Liver (tissue), 9 donors: ENCODE data around the gene RXRB. TPM values are rescaled to one million over a fixed set of nuclear protein-coding genes. Genes with fewer than 3 reads are reported as not detected.

Experiments
- DNase-seq: peaks from one replicate; pipeline ENCODE4 v3.0.0-alpha.2; 2017; ENCODE audit warnings: low spot score
- H3K27ac ChIP-seq, 2 donors: one replicate each; pipeline ENCODE4 v1.7.0; 2013; ENCODE audit warnings: inconsistent platforms in 2 of 2, low read length in 2 of 2, control low read depth in 1 of 2, low read depth in 1 of 2, mild to moderate bottlenecking in 1 of 2
- H3K27me3 ChIP-seq, 4 donors: one replicate each; pipeline versions ENCODE4 v1.6.1 to v1.7.0; 2013; ENCODE audit warnings: low read length in 3 of 4, inconsistent platforms in 1 of 4, mild to moderate bottlenecking in 1 of 4, moderate library complexity in 1 of 4; ENCODE audit not compliant: control insufficient read depth in 4 of 4, insufficient read depth in 4 of 4
- H3K36me3 ChIP-seq, 4 donors: one replicate each; pipeline versions ENCODE4 v1.6.1 to v1.7.0; 2013; ENCODE audit warnings: low read length in 3 of 4, mild to moderate bottlenecking in 3 of 4, low read depth in 1 of 4, moderate library complexity in 1 of 4; ENCODE audit not compliant: control insufficient read depth in 4 of 4, insufficient read depth in 3 of 4
- H3K4me1 ChIP-seq, 4 donors: one replicate each; pipeline versions ENCODE4 v1.6.1 to v1.7.0; 2013; ENCODE audit warnings: low read length in 3 of 4, mild to moderate bottlenecking in 3 of 4, moderate library complexity in 1 of 4; ENCODE audit not compliant: control insufficient read depth in 4 of 4, insufficient read depth in 4 of 4
- H3K4me3 ChIP-seq, 3 donors: one replicate each; pipeline versions ENCODE4 v1.6.1 to v1.7.0; 2013; ENCODE audit warnings: low read length in 3 of 3, control low read depth in 1 of 3, low read depth in 1 of 3, mild to moderate bottlenecking in 1 of 3
- H3K9ac ChIP-seq, 2 donors: one replicate each; pipeline ENCODE4 v1.7.0; 2013; ENCODE audit warnings: low read length in 2 of 2, mild to moderate bottlenecking in 2 of 2, moderate library complexity in 2 of 2, control low read depth in 1 of 2, low read depth in 1 of 2
- H3K9me3 ChIP-seq, 4 donors: one replicate each; pipeline versions ENCODE4 v1.6.1 to v1.7.0; 2013; ENCODE audit warnings: low read length in 3 of 4; ENCODE audit not compliant: control insufficient read depth in 4 of 4
- ATF3 ChIP-seq: IDR thresholded peaks from 2 replicates; pipeline ENCODE4 v1.6.1; 2016; ENCODE audit warnings: antibody characterized with exemption
- FOXA1 ChIP-seq: IDR thresholded peaks from 2 replicates; pipeline ENCODE4 v1.6.1; 2016; ENCODE audit warnings: antibody characterized with exemption
- FOXA2 ChIP-seq: IDR thresholded peaks from 2 replicates; pipeline ENCODE4 v1.6.1; 2016; ENCODE audit warnings: antibody characterized with exemption
- GABPA ChIP-seq, 2 donors: IDR thresholded peaks in 1 of 2; conservative IDR thresholded peaks in 1 of 2; 2 replicates each; pipeline ENCODE4 v1.6.1; 2016; ENCODE audit warnings: antibody characterized with exemption in 2 of 2, mild to moderate bottlenecking in 1 of 2, moderate library complexity in 1 of 2
- HNF4A ChIP-seq, 2 donors: conservative IDR thresholded peaks; 2 replicates each; pipeline ENCODE4 v1.6.1; 2016; ENCODE audit warnings: antibody characterized with exemption in 2 of 2, mild to moderate bottlenecking in 2 of 2
- NR2F2 ChIP-seq: IDR thresholded peaks from 2 replicates; pipeline ENCODE4 v1.6.1; 2016; ENCODE audit warnings: antibody characterized with exemption
- RAD21 ChIP-seq, 2 donors: IDR thresholded peaks; 2 replicates each; pipeline ENCODE4 v1.6.1; 2016; ENCODE audit warnings: antibody characterized with exemption in 2 of 2, mild to moderate bottlenecking in 2 of 2
- SP1 ChIP-seq: IDR thresholded peaks from 2 replicates; pipeline ENCODE4 v1.6.1; 2018; ENCODE audit warnings: antibody characterized with exemption, mild to moderate bottlenecking
- YY1 ChIP-seq: IDR thresholded peaks from 2 replicates; pipeline ENCODE4 v1.6.1; 2016; ENCODE audit warnings: antibody characterized with exemption, mild to moderate bottlenecking
- WGBS: extraction: QIAGEN DNeasy Blood & Tissue Kit; methylation state at CpG from one replicate; pipeline ENCODE4 v1.1.7; 2013; 5-methylcytosine and 5-hydroxymethylcytosine counted together
- polyA plus RNA-seq, 2 donors: library from polyadenylated mRNA; stranded (reverse) in 1 of 2; unstranded in 1 of 2; fragments of 200-250 nt in 1 of 2; fragments of >200 nt in 1 of 2; fragmentation: Nextera tagmentation in 1 of 2; extraction: Ambion mirVana in 1 of 2; gene quantifications; one replicate each; pipeline versions ENCODE4 v1.2.1 to v1.2.3, GENCODE V29; 2013 to 2015
- total RNA-seq, 2 donors: library from RNA; depleted of rRNA; stranded (reverse); fragments of >200 nt; gene quantifications; one replicate each; pipeline ENCODE4 v1.2.3, GENCODE V29; 2014
- TF ChIP-seq, protein P1 (sequence below): IDR thresholded peaks from 2 replicates; pipeline ENCODE4 v1.6.1; 2016; ENCODE audit warnings: antibody characterized with exemption, mild to moderate bottlenecking
- donor health status: healthy.
- donor health status: healthy.
- donor health status: healthy.
- donor health status: healthy.
- donor health status: healthy.

The RXRB gene
- total and polyA plus RNA-seq, 4 donors = 7.7 to 19.4 (median 11.7) TPM

DNA sequence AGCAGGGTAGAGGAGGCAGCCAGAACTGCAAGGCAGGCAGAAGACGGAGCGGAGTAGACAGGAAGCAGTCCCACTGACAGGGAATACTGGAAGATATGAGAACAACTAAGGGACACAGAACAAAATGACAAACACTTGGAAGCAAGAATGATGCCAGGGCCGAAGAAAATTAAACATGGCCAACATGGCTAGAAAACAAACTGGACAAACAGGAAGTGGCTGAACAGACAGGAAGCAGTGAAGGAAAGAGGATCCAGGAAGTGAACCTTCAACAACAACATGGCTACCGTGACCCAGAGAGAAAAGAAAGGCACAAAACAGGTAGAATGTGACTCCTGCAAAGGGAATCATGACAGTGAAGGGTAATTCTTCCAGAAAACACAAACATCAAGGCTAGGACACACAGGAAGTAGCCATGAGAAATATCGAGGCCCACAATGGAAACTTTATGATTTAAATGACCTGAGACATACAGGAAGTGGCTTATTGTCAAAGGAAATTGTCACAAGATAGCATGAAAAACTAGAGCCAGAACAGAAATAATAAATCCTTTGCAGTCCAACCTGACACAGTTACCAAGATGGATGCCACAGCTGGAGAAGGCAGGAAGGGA, 17.3 kb downstream of the RXRB start:
- no peak overlapping the region for H3K4me3 ChIP-seq
- no peak for DNase-seq
- no peaks in the 10 kb centered on the region for H3K9me3 ChIP-seq
- no peak overlapping the region for H3K9ac ChIP-seq
- no peaks in the 10 kb centered on the region for H3K27me3 ChIP-seq
- peak; percentile 35 for TF ChIP-seq NR2F2
- TF ChIP-seq GABPA (IDR thresholded peaks at IDR 0.05 in 1 of 2, conservative IDR thresholded peaks at IDR 0.05 in 1 of 2) = peak; percentile 44 to 62
- no peak for TF ChIP-seq SP1
- peak; percentile 59 for TF ChIP-seq YY1
- TF ChIP-seq FOXA1 = no peak
- 70% methylated on average over 5 of the region's 5 CpGs for WGBS
- H3K36me3 ChIP-seq = no peaks in the 10 kb centered on the region
- H3K27ac ChIP-seq = peak overlapping the region in 1 of 2 donors; percentile 18
- no peaks in the 10 kb centered on the region for H3K4me1 ChIP-seq

DNA sequence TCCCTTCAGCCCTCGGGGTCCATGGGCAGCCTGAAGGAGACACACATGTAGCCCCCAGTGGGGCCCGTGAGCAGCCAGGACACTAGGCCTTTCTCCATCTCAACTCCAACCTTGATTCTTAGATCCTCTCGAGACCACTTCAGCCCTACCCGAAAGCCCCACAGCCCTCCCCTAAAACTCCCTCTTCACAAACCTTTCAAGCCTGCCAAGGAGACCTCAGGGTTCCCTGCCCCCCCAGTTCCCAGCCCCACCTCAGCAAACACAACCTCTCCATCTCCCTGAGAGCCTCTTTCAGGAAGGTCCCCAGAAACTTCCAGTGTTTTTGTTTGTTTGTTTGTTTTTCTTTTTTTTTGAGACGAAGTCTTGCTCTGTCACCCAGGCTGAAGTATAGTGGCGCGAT, 19.3 kb downstream of the RXRB start:
- no peak overlapping the region for H3K27ac ChIP-seq
- DNase-seq = no peak
- H3K27me3 ChIP-seq = no peaks in the 10 kb centered on the region
- H3K9ac ChIP-seq = no peak overlapping the region
- H3K9me3 ChIP-seq = no peaks in the 10 kb centered on the region
- 88% methylated on average over 7 of the region's 7 CpGs for WGBS
- no peaks in the 10 kb centered on the region for H3K4me1 ChIP-seq
- no peak overlapping the region for H3K4me3 ChIP-seq
- H3K36me3 ChIP-seq = no peaks in the 10 kb centered on the region
- TF ChIP-seq ATF3 (no peak), RAD21 (IDR thresholded peaks at IDR 0.05) (no peak), NR2F2 (no peak)

- WGBS = 92% methylated on average over 10 of the region's 10 CpGs
- TF ChIP-seq SP1 = no peak
- no peak for TF ChIP-seq FOXA2
- TF ChIP-seq, protein P1, sequence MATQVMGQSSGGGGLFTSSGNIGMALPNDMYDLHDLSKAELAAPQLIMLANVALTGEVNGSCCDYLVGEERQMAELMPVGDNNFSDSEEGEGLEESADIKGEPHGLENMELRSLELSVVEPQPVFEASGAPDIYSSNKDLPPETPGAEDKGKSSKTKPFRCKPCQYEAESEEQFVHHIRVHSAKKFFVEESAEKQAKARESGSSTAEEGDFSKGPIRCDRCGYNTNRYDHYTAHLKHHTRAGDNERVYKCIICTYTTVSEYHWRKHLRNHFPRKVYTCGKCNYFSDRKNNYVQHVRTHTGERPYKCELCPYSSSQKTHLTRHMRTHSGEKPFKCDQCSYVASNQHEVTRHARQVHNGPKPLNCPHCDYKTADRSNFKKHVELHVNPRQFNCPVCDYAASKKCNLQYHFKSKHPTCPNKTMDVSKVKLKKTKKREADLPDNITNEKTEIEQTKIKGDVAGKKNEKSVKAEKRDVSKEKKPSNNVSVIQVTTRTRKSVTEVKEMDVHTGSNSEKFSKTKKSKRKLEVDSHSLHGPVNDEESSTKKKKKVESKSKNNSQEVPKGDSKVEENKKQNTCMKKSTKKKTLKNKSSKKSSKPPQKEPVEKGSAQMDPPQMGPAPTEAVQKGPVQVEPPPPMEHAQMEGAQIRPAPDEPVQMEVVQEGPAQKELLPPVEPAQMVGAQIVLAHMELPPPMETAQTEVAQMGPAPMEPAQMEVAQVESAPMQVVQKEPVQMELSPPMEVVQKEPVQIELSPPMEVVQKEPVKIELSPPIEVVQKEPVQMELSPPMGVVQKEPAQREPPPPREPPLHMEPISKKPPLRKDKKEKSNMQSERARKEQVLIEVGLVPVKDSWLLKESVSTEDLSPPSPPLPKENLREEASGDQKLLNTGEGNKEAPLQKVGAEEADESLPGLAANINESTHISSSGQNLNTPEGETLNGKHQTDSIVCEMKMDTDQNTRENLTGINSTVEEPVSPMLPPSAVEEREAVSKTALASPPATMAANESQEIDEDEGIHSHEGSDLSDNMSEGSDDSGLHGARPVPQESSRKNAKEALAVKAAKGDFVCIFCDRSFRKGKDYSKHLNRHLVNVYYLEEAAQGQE = no peak
- no peak for TF ChIP-seq RAD21 (IDR thresholded peaks at IDR 0.05)
- no peak for TF ChIP-seq YY1
- no peak for TF ChIP-seq HNF4A (conservative IDR thresholded peaks at IDR 0.05)
- no peak for TF ChIP-seq GABPA (IDR thresholded peaks at IDR 0.05 in 1 of 2, conservative IDR thresholded peaks at IDR 0.05 in 1 of 2)
These were observed 21.6 kb downstream of the RXRB start for GRCh38 chr6:33178755-33179475.

More at GRCh38 chr6:33178755-33179475, 21.6 kb downstream of the RXRB start:
- Histone ChIP-seq H3K27me3 (no peaks in the 10 kb centered on the region), H3K9me3 (no peaks in the 10 kb centered on the region), H3K36me3 (no peaks in the 10 kb centered on the region), H3K4me3 (no peak overlapping the region), H3K4me1 (no peaks in the 10 kb centered on the region), H3K9ac (no peak overlapping the region), H3K27ac (no peak overlapping the region)
- no peak for DNase-seq
